Activated B cell treated with CpG ODN at 0.5 μM for 24 hours (primary cell): ENCODE measurements around the gene SYPL2. TPM values are rescaled to one million over a fixed set of nuclear protein-coding genes. Genes with fewer than 3 reads are reported as not detected.
A peak's percentile ranks its signal among the peaks of the same experiment; 100 is the strongest.

Source experiments
- ATAC-seq: fragments of 200-7000 bp; cut with Tn5 transposase; one replicate; pipeline ENCODE4 v1.10.0; 2021; ENCODE audit warnings: low read depth, mild to moderate bottlenecking, moderate library complexity
- CTCF ChIA-PET: fragments of 350-600 bp; sonication (Branson Sonifier 250); formaldehyde crosslinking; loops from one replicate; lab custom pipeline; 2021; ENCODE audit warnings: antibody characterized with exemption; lab: Charles Lee
- POLR2A ChIA-PET: fragments of 350-600 bp; sonication (Branson Sonifier 250); formaldehyde crosslinking; loops from one replicate; lab custom pipeline; 2021; ENCODE audit warnings: antibody characterized with exemption; lab: Charles Lee
- DNase-seq: peaks from one replicate; pipeline ENCODE4 v3.0.0; 2022
- H3K27ac Mint-ChIP-seq: one replicate; pipeline ENCODE4 v1.8.0; 2020; ENCODE audit warnings: mixed read lengths
- H3K27me3 Mint-ChIP-seq: one replicate; pipeline ENCODE4 v1.8.0; 2021; ENCODE audit warnings: mixed read lengths
- H3K36me3 Mint-ChIP-seq: one replicate; pipeline ENCODE4 v1.8.0; 2021; ENCODE audit warnings: low read depth, mixed read lengths
- H3K4me1 Mint-ChIP-seq: one replicate; pipeline ENCODE4 v1.8.0; 2021; ENCODE audit warnings: mixed read lengths
- H3K4me3 Mint-ChIP-seq: one replicate; pipeline ENCODE4 v1.8.0; 2020; ENCODE audit warnings: mild to moderate bottlenecking, mixed read lengths
- H3K9me3 Mint-ChIP-seq: one replicate; pipeline ENCODE4 v1.8.0; 2020; ENCODE audit warnings: mixed read lengths
- intact Hi-C: fragments of 100-400 bp; cut with micrococcal nuclease; formaldehyde crosslinking; loops from one replicate; pipeline ENCODE4 v1.15.1; 2024
- total RNA-seq: library from RNA; stranded (reverse); gene quantifications from 2 replicates; pipeline ENCODE4 v1.2.3, GENCODE V29; 2022
- TF ChIP-seq, protein P1 (sequence below): fragments of 200-600 bp; IDR thresholded peaks from one replicate; pipeline ENCODE4 v1.8.0; 2022; ENCODE audit warnings: antibody characterized with exemption, mild to moderate bottlenecking

SYPL2 gene
- total RNA-seq, 1 donor from 2014 or later: not detected

GRCh38 chr1:109427171-109427467 is 39.2 kb upstream of the SYPL2 start:
- CTCF ChIA-PET: interaction anchor here (1.4 to 1.6 kb wide), 2 partner anchors 56 to 67 kb away, joined by 3 read pairs; partner anchors contain the start of gene CYB561D1
- POLR2A ChIA-PET: interaction anchor here (1.6 to 3.3 kb wide), 7 partner anchors 56 to 351 kb away, joined by 4 to 34 read pairs (median 11); partner anchors contain the start of genes ATXN7L2, GNAI3, SARS1 and TAF13
- no peak for ATAC-seq
- Mint-ChIP-seq H3K4me3 (peak overlapping the region; percentile 96), H3K4me1 (peaks cover 34% of the 10 kb centered on the region), H3K27ac (peak overlapping the region; percentile 97), H3K27me3 (no peaks in the 10 kb centered on the region), H3K9me3 (no peaks in the 10 kb centered on the region), H3K36me3 (peaks cover 24% of the 10 kb centered on the region)
- no peak for DNase-seq
- intact Hi-C loops: loop anchor here (2.0 to 10.0 kb wide), 6 partner anchors 40 to 910 kb away; partner anchors contain the start of genes CLCC1, PRPF38B, RBM15 and SYPL2
- TF ChIP-seq, protein P1, sequence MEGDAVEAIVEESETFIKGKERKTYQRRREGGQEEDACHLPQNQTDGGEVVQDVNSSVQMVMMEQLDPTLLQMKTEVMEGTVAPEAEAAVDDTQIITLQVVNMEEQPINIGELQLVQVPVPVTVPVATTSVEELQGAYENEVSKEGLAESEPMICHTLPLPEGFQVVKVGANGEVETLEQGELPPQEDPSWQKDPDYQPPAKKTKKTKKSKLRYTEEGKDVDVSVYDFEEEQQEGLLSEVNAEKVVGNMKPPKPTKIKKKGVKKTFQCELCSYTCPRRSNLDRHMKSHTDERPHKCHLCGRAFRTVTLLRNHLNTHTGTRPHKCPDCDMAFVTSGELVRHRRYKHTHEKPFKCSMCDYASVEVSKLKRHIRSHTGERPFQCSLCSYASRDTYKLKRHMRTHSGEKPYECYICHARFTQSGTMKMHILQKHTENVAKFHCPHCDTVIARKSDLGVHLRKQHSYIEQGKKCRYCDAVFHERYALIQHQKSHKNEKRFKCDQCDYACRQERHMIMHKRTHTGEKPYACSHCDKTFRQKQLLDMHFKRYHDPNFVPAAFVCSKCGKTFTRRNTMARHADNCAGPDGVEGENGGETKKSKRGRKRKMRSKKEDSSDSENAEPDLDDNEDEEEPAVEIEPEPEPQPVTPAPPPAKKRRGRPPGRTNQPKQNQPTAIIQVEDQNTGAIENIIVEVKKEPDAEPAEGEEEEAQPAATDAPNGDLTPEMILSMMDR: no peak

DNA sequence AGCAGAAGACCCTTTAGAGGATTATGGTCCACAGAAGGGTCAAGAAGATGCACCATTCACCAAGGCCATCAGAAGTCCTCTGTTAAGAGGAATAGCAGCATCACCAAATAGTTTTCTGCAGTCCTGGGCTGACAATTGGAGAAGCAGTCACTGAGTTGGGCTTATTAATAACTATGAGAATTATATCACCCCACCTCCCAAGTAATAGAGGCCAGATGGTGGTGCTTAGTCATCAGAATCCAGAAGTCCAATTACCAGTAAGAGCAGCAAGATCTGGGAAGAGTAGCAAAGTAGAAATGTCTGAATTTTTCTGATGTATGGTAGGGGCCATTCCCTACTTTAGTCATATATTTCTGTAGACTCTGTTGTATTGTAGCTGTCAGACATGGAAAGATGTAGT is 34.0 kb upstream of the SYPL2 start:
- Mint-ChIP-seq H3K4me1 (peaks cover 2% of the 10 kb centered on the region), H3K9me3 (peaks cover 4% of the 10 kb centered on the region)
- DNase-seq: no peak

DNA sequence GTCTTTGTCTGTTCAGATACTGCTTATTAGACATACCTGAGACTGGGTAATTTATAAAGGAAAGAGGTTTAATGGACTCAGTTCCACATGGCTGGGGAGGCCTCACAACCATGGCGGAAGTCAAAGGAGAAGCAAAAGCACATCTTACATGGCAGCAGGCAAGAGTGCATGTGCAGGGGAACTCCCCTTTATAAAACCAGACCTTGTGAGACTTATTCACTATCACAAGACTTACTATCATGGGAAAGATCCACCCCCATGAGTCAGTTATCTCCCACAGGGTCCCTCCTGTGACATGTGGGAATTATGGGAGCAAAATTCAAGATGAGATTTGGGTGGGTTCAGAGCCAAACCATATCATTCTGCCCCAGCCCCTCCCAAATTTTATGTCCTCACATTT is 33.0 kb upstream of the SYPL2 start:
- H3K9me3 Mint-ChIP-seq: peaks cover 4% of the 10 kb centered on the region
- H3K4me3 Mint-ChIP-seq: no peak overlapping the region
- intact Hi-C loops: no loop called here
- no peak overlapping the region for H3K27ac Mint-ChIP-seq
- CTCF ChIA-PET: interaction anchor here (1.0 kb wide), 1 partner anchor 57 kb away, joined by 3 read pairs; no protein-coding TSS in a partner anchor
- TF ChIP-seq, protein P1: no peak
- peaks cover 8% of the 10 kb centered on the region for H3K27me3 Mint-ChIP-seq
- ATAC-seq (no peak), DNase-seq (no peak)
- H3K36me3 Mint-ChIP-seq: no peaks in the 10 kb centered on the region
- POLR2A ChIA-PET: interaction anchor here (1.0 kb wide), 1 partner anchor 8 kb away, joined by 3 read pairs; no protein-coding TSS in a partner anchor
- no peaks in the 10 kb centered on the region for H3K4me1 Mint-ChIP-seq

More for the DNA sequence above, 34.0 kb upstream of the SYPL2 start:
- no peaks in the 10 kb centered on the region for H3K36me3 Mint-ChIP-seq
- H3K27me3 Mint-ChIP-seq: peaks cover 8% of the 10 kb centered on the region
- ChIA-PET CTCF (interaction anchor here (1.0 kb wide), 1 partner anchor 58 kb away, joined by 3 read pairs; no protein-coding TSS in a partner anchor), POLR2A (no interaction called here)
- no peak for ATAC-seq
- TF ChIP-seq, protein P1: no peak
- intact Hi-C loops: no loop called here
- no peak overlapping the region for H3K27ac Mint-ChIP-seq
- no peak overlapping the region for H3K4me3 Mint-ChIP-seq

DNA sequence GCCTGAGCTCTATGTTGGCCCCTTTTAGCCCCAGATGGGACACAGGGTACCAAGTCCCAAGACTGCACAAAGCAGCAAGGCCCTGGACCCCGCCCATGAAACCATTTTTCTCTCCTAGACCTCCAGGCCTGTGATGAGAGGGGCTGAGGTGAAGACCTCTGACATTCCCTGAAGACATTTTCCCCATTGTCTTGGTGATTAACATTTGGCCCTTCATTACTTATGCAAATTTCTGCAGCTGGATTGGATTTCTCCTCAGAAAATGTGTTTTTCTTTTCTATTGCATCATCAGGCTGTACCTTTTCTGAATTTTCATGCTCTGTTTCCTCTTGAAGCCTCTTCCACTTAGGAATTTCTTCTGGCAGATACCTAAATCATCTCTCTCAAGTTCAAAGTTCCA is 31.9 kb upstream of the SYPL2 start:
- Mint-ChIP-seq H3K9me3 (peaks cover 4% of the 10 kb centered on the region), H3K4me3 (no peak overlapping the region), H3K4me1 (no peaks in the 10 kb centered on the region), H3K36me3 (no peaks in the 10 kb centered on the region), H3K27ac (no peak overlapping the region), H3K27me3 (peaks cover 8% of the 10 kb centered on the region)
- ChIA-PET CTCF (no interaction called here), POLR2A (no interaction called here)
- ATAC-seq (no peak), DNase-seq (no peak)
- TF ChIP-seq, protein P1: no peak
- intact Hi-C loops: no loop called here

DNA sequence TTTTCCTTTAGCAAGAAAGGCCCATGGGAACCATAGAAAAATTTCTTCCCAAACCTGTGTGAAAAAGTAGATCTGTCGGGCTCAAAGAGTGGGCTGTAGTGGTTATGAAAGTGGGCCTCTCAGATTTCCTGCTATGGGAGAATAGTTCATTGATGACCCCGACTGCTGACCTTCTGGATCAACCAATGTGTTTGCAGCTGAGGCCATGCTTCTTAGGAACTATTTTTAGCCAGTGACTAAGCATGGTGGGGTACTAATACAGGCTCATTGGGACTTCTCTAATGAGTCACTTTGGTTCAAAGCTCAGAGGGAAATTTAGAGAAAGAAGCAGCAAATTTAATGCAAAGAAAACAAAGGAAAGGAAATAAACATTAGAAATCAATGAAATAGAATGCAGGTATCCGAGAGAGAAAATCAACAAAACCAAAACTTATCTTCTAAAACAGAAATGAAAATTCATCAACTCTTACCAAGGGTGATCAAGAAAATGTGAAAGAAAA is 27.5 kb upstream of the SYPL2 start:
- Mint-ChIP-seq H3K4me3 (no peak overlapping the region), H3K27ac (no peak overlapping the region), H3K27me3 (peaks cover 7% of the 10 kb centered on the region), H3K36me3 (no peaks in the 10 kb centered on the region), H3K4me1 (no peaks in the 10 kb centered on the region), H3K9me3 (peaks cover 4% of the 10 kb centered on the region)
- ChIA-PET POLR2A (no interaction called here), CTCF (no interaction called here)
- ATAC-seq (no peak), DNase-seq (no peak)
- TF ChIP-seq, protein P1: no peak
- intact Hi-C loops: no loop called here
